Measurements from ENCODE around the gene HRH1.

DNA sequence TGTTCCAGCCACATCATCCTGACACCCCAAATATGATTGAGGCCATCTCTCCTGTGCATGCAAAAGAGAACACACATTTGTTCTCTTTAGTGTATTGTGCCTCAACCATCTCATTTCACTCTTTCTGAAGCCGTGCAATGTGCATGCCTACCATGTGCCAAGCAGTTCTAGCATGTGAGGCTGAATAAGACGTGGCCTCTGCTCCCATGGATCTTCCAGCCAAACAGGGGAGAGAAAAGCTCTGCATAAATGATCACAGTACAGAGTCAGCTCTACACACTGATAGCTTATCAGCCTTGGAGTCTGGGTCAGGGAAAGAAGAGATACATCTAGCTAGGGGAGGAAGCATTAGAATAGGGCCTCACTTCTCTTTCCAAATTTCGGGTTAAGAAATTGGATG, 69.7 kb downstream of the HRH1 start:
- TF ChIP-seq EP300 (IDR thresholded peaks at IDR 0.05), result no peak
- TF ChIP-seq CTCF (IDR thresholded peaks at IDR 0.05), result no peak
- TF ChIP-seq POLR2AphosphoS5 (IDR thresholded peaks at IDR 0.05), result no peak
- no peak for TF ChIP-seq POLR2A (IDR thresholded peaks at IDR 0.05)
